Urothelium cell line (cell line): ENCODE data around the gene GALNT9.
"Not testable (repeated sequence)": the region's sequence is repeated elsewhere in the genome, so short reads cannot be mapped to it uniquely, and the experiment has no call there.

ENCODE experiments used
- DNase-seq: peaks from one replicate; pipeline ENCODE4 v3.0.0; 2011; ENCODE audit warnings: low spot score, mixed read lengths
- FAIRE-seq: peaks from 2 replicates; lab custom pipeline; 2011; peaks lifted over from hg19 to GRCh38; lab: Jason Lieb, UNC

GALNT9 gene

GRCh38 chr12:132315951-132316350, 13.4 kb downstream of the GALNT9 start:
- FAIRE-seq = no peak

GRCh38 chr12:132315507-132315906, 13.9 kb downstream of the GALNT9 start:
- no peak for FAIRE-seq
- DNase-seq = no peak

More at GRCh38 chr12:132315951-132316350, 13.4 kb downstream of the GALNT9 start:
- no peak for DNase-seq

- no peak for FAIRE-seq
- no peak for DNase-seq
These were observed 14.7 kb downstream of the GALNT9 start for GRCh38 chr12:132314516-132315233.

GRCh38 chr12:132314035-132314434, 15.4 kb downstream of the GALNT9 start:
- FAIRE-seq (no peak), DNase-seq (no peak)

- FAIRE-seq = no peak
These were observed 16.2 kb downstream of the GALNT9 start for GRCh38 chr12:132313182-132313581.

GRCh38 chr12:132312516-132312915, 16.9 kb downstream of the GALNT9 start:
- DNase-seq = no peak
- no peak for FAIRE-seq

More at GRCh38 chr12:132313182-132313581, 16.2 kb downstream of the GALNT9 start:
- no peak for DNase-seq

- FAIRE-seq (no peak), DNase-seq (no peak)
These were observed 18.0 kb downstream of the GALNT9 start for GRCh38 chr12:132311201-132311915.

- no peak for DNase-seq
- FAIRE-seq = no peak
These were observed 19.0 kb downstream of the GALNT9 start for GRCh38 chr12:132310181-132311040.

GRCh38 chr12:132309596-132310086, 19.7 kb downstream of the GALNT9 start:
- FAIRE-seq = no peak
- DNase-seq = no peak

GRCh38 chr12:132308853-132309595, 20.4 kb downstream of the GALNT9 start:
- no peak for FAIRE-seq
- no peak for DNase-seq

GRCh38 chr12:132307976-132308852, 21.2 kb downstream of the GALNT9 start:
- FAIRE-seq (no peak), DNase-seq (no peak)

GRCh38 chr12:132306885-132307191, 22.6 kb downstream of the GALNT9 start:
- no peak for DNase-seq
- FAIRE-seq = no peak

GRCh38 chr12:132305991-132306884, 23.2 kb downstream of the GALNT9 start:
- peak; percentile 50 for DNase-seq
- FAIRE-seq = no peak

- no peak for FAIRE-seq
These were observed 23.8 kb downstream of the GALNT9 start for GRCh38 chr12:132305560-132305966.

GRCh38 chr12:132304866-132305265, 24.5 kb downstream of the GALNT9 start:
- DNase-seq = not testable (repeated sequence)
- FAIRE-seq = peak; percentile 74

More at GRCh38 chr12:132305560-132305966, 23.8 kb downstream of the GALNT9 start:
- no peak for DNase-seq

- FAIRE-seq = peak; percentile 30
- not testable (repeated sequence) for DNase-seq
These were observed 25.5 kb downstream of the GALNT9 start for GRCh38 chr12:132303853-132304373.

GRCh38 chr12:132302466-132303358, 26.7 kb downstream of the GALNT9 start:
- FAIRE-seq (no peak), DNase-seq (no peak)
